Ramos (cell line): ENCODE measurements around the gene OR10A7.
"Not testable (repeated sequence)": the region's sequence is repeated elsewhere in the genome, so short reads cannot be mapped to it uniquely, and the experiment has no call there.

Source experiments
- in situ Hi-C: fragments of 300-500 bp; cut with MboI; formaldehyde crosslinking; loops from one replicate; pipeline ENCODE4 v1.14.3; 2022; ENCODE audit warnings: low sequenced_read_pairs; ENCODE audit not compliant: unreplicated experiment

The OR10A7 gene, protein sequence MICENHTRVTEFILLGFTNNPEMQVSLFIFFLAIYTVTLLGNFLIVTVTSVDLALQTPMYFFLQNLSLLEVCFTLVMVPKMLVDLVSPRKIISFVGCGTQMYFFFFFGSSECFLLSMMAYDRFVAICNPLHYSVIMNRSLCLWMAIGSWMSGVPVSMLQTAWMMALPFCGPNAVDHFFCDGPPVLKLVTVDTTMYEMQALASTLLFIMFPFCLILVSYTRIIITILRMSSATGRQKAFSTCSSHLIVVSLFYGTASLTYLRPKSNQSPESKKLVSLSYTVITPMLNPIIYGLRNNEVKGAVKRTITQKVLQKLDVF

GRCh38 chr12:55220725-55221124 lies at the start of gene OR10A7:
Gene OR10A7, plus strand, starts transcription at chr12:55221025. Its CDS starts 0 bp downstream, at chr12:55221025.
- in situ Hi-C loops, result no loop called here

GRCh38 chr12:55171445-55171844 lies 49.4 kb upstream of the OR10A7 start:
- in situ Hi-C loops, result no loop called here

GRCh38 chr12:55171846-55172245 lies 49.0 kb upstream of the OR10A7 start:
- in situ Hi-C loops, result not testable (repeated sequence)

- in situ Hi-C loops, result no loop called here
Measured at GRCh38 chr12:55172686-55173085, 48.1 kb upstream of the OR10A7 start.

- in situ Hi-C loops, result no loop called here
Measured at GRCh38 chr12:55173456-55173855, 47.4 kb upstream of the OR10A7 start.

GRCh38 chr12:55188573-55188972 lies 32.3 kb upstream of the OR10A7 start:
- in situ Hi-C loops, result no loop called here

DNA sequence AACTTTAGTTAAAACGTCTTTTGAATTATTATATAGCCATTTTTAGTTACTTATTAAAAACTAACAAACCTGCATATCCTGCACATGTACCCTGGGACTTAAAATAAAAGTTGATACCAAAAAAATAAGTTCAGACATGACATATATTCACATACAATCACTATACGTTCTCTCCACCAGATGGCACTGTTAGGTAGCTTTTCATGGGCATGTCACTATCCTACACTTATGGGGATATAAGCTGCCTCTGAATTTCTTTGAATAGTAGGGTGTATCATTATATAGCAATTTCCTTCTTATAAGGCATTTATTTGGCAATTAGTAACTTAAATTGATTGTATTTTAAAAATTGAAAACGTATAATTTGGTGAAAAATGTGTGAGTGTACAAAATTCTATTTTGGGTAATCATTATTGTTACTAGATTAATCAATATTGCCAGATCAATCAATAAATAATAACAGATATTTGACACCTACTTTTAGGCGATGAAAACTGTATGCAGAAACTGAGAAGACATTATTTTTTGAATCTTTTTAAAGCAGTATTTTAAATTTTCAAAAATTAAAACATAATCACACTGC lies 31.8 kb upstream of the OR10A7 start:
- in situ Hi-C loops, result no loop called here

- in situ Hi-C loops, result loop anchor here (10.0 kb wide), 1 partner anchor 430 kb away; no protein-coding TSS in a partner anchor
Measured at GRCh38 chr12:55194382-55194781, 26.4 kb upstream of the OR10A7 start.

- in situ Hi-C loops, result no loop called here
Measured at GRCh38 chr12:55226523-55226922, 5.7 kb downstream of the OR10A7 start.

DNA sequence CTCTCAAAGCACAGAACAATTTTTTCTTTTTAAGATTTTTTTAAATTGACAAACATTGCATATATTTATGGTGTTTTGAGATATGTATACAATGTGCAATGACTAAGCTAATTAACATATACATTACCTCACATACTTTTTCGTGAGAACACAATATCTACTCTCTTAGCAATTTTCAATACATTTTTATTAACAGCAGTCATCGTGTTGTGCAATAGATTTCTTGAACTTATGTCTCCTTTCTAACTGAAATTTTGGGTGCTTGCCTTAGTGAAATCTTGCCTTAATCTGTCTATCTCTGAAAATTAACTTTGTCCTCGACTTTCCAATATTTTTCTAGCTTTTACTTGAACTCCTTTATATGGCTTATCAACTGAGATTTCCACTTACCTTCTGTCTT lies 6.8 kb downstream of the OR10A7 start:
- in situ Hi-C loops, result no loop called here

- in situ Hi-C loops, result no loop called here
Measured at GRCh38 chr12:55244309-55244708, 23.5 kb downstream of the OR10A7 start, which contains the start of gene OR6C74. Gene OR6C74, plus strand, starts transcription at chr12:55244609. Its CDS starts 2,679 bp downstream, at chr12:55247288.

DNA sequence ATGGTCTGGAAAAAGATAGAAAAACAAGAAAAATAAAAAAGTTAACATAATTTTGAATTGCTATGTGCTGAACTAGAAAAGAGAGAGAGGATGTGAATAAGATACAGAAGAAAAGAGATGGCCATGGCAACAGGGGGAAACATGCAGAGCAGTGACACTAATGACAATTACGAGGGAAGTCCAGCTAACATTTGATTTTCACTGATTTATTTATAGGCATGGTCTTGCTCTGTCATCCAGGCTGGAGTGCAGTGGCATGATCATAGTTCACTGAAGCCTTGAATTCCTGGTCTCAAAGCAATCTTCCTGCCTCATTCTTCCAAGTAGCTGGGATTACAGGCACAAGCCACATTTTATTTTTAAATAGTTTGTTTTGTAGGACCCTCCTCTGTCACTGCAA lies 25.3 kb downstream of the OR10A7 start:
- in situ Hi-C loops, result no loop called here

GRCh38 chr12:55250944-55251343 lies 30.1 kb downstream of the OR10A7 start:
- in situ Hi-C loops, result no loop called here

- in situ Hi-C loops, result no loop called here
Measured at GRCh38 chr12:55253281-55253680, 32.5 kb downstream of the OR10A7 start.

DNA sequence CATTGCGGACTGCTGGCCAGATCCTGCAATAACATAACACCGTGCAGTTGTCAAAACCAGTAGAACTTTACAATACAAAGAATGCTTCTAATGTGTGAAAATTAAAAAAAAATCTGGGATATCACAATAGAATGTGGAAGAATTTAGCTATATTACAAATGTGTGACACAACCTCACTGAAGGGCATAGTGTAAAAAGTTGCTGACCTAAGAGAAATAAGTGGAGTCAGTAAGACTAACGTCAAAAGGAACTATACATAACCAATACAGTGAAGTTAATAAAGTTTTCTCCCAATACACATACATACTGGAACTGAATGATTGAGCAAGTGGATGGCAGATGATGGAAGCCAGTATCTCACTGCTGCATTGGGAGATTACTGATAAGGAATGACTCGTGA lies 36.0 kb downstream of the OR10A7 start:
- in situ Hi-C loops, result no loop called here

DNA sequence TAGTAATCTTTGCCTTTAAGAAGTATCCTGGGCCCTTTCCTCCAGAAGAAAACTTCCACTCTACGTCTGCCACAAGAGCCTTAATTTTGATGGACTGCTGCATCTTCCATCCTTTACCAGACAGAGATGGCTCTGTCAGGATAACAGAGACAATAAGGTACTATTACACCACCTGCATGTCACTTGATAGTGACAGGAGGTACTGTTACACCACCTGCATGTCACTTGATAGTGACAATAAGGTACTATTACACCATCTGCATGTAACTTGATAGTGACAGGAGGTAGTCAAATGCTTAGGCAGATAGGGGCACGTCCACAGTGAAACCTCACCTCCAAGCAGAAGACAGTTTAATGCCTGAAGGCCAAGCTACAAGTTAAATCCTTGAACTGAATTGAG lies 37.5 kb downstream of the OR10A7 start:
- in situ Hi-C loops, result no loop called here
